Measurements from ENCODE around the gene RAP1GAP. TPM values are rescaled to one million over a fixed set of nuclear protein-coding genes. Genes with fewer than 3 reads are reported as not detected.
A peak's percentile ranks its signal among the peaks of the same experiment; 100 is the strongest.
"Not testable (repeated sequence)": the region's sequence is repeated elsewhere in the genome, so short reads cannot be mapped to it uniquely, and the experiment has no call there.

Gene RAP1GAP
- total and polyA plus RNA-seq, 8 donors = 21.1 to 117 (median 59.2) TPM

GRCh38 chr1:21567241-21568005, 101.7 kb downstream of the RAP1GAP start:
- 75 to 82% (median 78%) methylated on average over 22 to 24 of the region's 24 CpGs for WGBS, 5 donors
- TF ChIP-seq POLR2AphosphoS5 (IDR thresholded peaks at IDR 0.05) (no peak), EP300 (IDR thresholded peaks at IDR 0.05) (no peak), POLR2A (IDR thresholded peaks at IDR 0.05) (no peak)
- TF ChIP-seq, protein P1, sequence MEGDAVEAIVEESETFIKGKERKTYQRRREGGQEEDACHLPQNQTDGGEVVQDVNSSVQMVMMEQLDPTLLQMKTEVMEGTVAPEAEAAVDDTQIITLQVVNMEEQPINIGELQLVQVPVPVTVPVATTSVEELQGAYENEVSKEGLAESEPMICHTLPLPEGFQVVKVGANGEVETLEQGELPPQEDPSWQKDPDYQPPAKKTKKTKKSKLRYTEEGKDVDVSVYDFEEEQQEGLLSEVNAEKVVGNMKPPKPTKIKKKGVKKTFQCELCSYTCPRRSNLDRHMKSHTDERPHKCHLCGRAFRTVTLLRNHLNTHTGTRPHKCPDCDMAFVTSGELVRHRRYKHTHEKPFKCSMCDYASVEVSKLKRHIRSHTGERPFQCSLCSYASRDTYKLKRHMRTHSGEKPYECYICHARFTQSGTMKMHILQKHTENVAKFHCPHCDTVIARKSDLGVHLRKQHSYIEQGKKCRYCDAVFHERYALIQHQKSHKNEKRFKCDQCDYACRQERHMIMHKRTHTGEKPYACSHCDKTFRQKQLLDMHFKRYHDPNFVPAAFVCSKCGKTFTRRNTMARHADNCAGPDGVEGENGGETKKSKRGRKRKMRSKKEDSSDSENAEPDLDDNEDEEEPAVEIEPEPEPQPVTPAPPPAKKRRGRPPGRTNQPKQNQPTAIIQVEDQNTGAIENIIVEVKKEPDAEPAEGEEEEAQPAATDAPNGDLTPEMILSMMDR (IDR thresholded peaks at IDR 0.05) = no peak

DNA sequence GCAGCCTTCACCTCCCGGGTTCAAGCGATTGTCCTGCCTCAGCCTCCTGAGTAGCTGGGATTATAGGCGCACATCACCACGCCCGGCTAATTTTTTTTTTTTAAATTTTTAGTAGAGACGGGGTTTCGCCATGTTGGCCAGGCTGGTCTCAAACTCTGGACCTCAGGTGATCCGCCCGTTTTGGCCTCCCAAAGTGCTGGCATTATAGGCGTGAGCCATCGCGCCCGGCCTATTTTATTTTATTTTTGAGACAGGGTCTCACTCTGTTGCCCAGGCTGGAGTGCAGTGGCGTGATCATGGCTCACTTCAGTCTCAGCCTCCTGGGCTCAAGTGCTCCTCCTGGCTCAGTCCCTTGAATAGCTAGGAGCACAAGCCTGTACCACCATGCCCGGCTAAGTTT, 102.8 kb downstream of the RAP1GAP start:
- H3K9me3 ChIP-seq; H3K36me3 ChIP-seq; H3K27ac ChIP-seq; H3K27me3 ChIP-seq; DNase-seq; H3K4me1 ChIP-seq; H3K4me3 ChIP-seq; intact Hi-C loops (cut with DNase I; ENCODE audit: low total_unique reads): not testable (repeated sequence)
- WGBS, 5 donors = 91 to 95% (median 94%) methylated on average over 15 of the region's 15 CpGs

More at GRCh38 chr1:21567241-21568005, 101.7 kb downstream of the RAP1GAP start:
- H3K9me3 ChIP-seq = no peaks in the 10 kb centered on the region
- no peaks in the 10 kb centered on the region for H3K4me1 ChIP-seq
- no peaks in the 10 kb centered on the region for H3K36me3 ChIP-seq
- no peak overlapping the region for H3K4me3 ChIP-seq
- H3K27ac ChIP-seq = no peak overlapping the region
- intact Hi-C loops (cut with DNase I; ENCODE audit: low total_unique reads) = no loop called here
- H3K27me3 ChIP-seq = no peaks in the 10 kb centered on the region
- peak in 1 of 2 donors; percentile 36 for DNase-seq

GRCh38 chr1:21565285-21565684, 103.9 kb downstream of the RAP1GAP start:
- Histone ChIP-seq H3K9me3 (no peaks in the 10 kb centered on the region), H3K36me3 (no peaks in the 10 kb centered on the region), H3K27ac (no peak overlapping the region), H3K4me3 (no peak overlapping the region), H3K27me3 (peaks cover 0 to 9% (median 0%) of the 10 kb centered on the region in 3 donors), H3K4me1 (no peaks in the 10 kb centered on the region)
- 45 to 64% (median 54%) methylated on average over 7 to 8 of the region's 8 CpGs for WGBS, 5 donors
- no peak for DNase-seq
- TF ChIP-seq POLR2A (IDR thresholded peaks at IDR 0.05) (no peak), POLR2AphosphoS5 (IDR thresholded peaks at IDR 0.05) (no peak), EP300 (IDR thresholded peaks at IDR 0.05) (no peak)
- TF ChIP-seq, protein P1 (IDR thresholded peaks at IDR 0.05) = no peak
- intact Hi-C loops (cut with DNase I; ENCODE audit: low total_unique reads) = no loop called here

- WGBS, 5 donors = 72 to 82% (median 79%) methylated on average over 13 to 14 of the region's 14 CpGs
- TF ChIP-seq POLR2AphosphoS5 (IDR thresholded peaks at IDR 0.05) (no peak), EP300 (IDR thresholded peaks at IDR 0.05) (no peak), POLR2A (IDR thresholded peaks at IDR 0.05) (no peak)
- TF ChIP-seq, protein P1 (IDR thresholded peaks at IDR 0.05) = no peak
- Histone ChIP-seq H3K36me3 (no peaks in the 10 kb centered on the region), H3K27me3 (peaks cover 0 to 10% (median 0%) of the 10 kb centered on the region in 3 donors), H3K9me3 (no peaks in the 10 kb centered on the region), H3K27ac (no peak overlapping the region), H3K4me3 (no peak overlapping the region), H3K4me1 (no peaks in the 10 kb centered on the region)
- intact Hi-C loops (cut with DNase I; ENCODE audit: low total_unique reads) = no loop called here
- DNase-seq = no peak
Measured at GRCh38 chr1:21564521-21565095, 104.5 kb downstream of the RAP1GAP start.

GRCh38 chr1:21563971-21564370, 105.2 kb downstream of the RAP1GAP start:
- intact Hi-C loops (cut with DNase I; ENCODE audit: low total_unique reads) = no loop called here
- Histone ChIP-seq H3K4me3 (no peak overlapping the region), H3K9me3 (no peaks in the 10 kb centered on the region), H3K4me1 (no peaks in the 10 kb centered on the region), H3K27ac (no peak overlapping the region), H3K27me3 (peaks cover 0 to 16% (median 0%) of the 10 kb centered on the region in 3 donors), H3K36me3 (no peaks in the 10 kb centered on the region)
- DNase-seq = no peak
- TF ChIP-seq POLR2AphosphoS5 (IDR thresholded peaks at IDR 0.05) (no peak), EP300 (IDR thresholded peaks at IDR 0.05) (no peak), POLR2A (IDR thresholded peaks at IDR 0.05) (no peak)
- TF ChIP-seq, protein P1 (IDR thresholded peaks at IDR 0.05) = no peak
- WGBS, 5 donors = 90 to 100% (median 92%) methylated on average over 9 to 17 of the region's 17 CpGs

Measured in stomach (tissue), 9 donors.